ENCODE data around the gene EFHC1.
"Not testable (repeated sequence)": the region's sequence is repeated elsewhere in the genome, so short reads cannot be mapped to it uniquely, and the experiment has no call there.

EFHC1 gene

DNA sequence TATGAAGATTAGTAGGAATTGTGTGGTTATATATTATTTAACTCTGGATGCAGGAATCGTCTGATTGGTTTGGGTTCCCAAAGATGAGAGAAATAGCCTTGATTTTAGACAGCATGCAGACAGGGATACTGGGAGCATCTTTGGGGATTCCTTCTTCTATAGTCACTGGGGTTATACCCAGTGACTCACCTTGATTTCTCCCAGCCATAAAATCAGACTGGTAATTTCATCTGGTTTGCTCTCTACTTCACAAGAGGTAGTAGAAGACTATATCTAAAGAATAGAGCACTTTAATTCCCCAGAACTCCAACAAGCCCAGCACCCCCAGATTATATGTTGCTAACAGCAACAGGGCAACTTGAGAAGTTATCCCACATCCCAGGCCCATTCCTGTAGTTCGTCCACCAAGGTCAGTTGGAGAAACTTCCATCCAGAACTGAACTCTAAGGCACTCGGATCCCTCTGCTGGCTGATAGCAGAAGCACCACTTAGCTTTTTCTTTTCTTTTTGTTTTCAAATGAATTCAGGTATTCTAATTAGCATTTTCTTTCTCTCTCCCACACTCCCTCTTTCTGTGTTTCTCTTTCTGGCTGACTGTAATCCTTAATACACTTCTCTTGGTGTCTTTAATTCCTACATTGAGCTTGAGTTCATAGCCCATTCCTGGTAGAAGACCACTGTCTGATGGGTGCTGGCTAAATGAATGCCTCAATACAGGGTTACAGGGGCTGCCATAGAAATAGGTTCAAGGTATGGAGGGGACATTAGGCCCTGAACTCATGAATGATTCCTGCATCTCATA is 20.4 kb upstream of the EFHC1 start:
- no peak for DNase-seq (ENCODE audit: low read depth)

DNA sequence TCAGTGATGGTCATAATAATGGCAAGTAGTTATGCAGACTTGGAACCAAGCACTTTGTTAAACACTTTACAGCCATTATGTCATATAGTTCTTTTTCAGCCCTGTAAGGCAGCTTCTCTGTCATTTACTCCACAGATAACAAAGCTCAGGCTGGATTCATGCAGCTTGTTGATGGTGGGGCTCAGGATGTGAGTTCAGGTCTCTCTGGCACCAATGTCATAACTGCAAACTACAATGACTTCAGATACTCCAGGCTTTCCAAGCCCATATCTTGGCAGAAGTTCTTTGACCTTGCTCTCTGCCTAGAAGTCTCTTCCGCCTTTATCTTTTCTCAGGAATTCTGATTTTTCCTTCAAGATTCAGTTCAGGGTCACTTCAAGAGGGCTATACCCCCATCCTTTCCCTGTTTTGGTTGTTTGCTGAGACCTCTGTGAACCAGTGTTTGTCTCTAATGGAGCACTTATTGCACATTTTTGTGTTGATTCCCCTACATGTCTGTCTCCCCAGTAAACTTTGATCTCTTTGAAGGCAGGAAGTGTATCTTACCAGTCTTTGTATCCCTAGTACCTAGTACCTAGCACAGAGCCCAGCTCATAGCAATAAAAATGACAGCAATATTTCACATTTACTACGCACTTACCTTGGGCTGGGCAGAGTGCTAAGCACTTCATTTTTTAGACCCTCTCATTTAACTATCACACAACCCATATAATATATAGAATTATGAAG is 19.7 kb upstream of the EFHC1 start:
- DNase-seq (ENCODE audit: low read depth) = no peak

GRCh38 chr6:52403086-52403485 is 17.1 kb upstream of the EFHC1 start:
- DNase-seq (ENCODE audit: low read depth) = no peak

- DNase-seq (ENCODE audit: low read depth) = no peak
Measured at GRCh38 chr6:52403627-52404026, 16.5 kb upstream of the EFHC1 start.

GRCh38 chr6:52405243-52405642 is 14.9 kb upstream of the EFHC1 start:
- no peak for DNase-seq (ENCODE audit: low read depth)

- no peak for DNase-seq (ENCODE audit: low read depth)
Measured at GRCh38 chr6:52407467-52407866, 12.7 kb upstream of the EFHC1 start.

DNA sequence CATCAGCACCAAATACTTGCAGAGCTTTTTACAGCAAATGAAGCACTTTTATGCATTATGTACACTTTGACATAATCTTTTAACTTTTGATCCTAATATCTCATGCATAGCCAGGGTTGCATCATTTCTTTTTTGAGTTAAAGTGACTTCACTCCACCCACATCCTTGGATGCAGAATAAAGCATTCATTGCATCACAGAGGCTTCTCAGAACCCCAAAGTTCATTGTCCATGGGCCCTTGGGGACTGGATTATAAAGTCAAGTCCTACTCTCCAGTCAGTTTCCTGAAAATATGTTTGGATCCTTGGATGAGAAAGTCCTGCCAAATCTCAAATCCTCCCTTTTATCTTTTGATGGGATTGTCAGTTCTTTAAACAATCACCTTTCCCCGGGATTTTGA is 10.6 kb upstream of the EFHC1 start:
- DNase-seq (ENCODE audit: low read depth) = no peak

DNA sequence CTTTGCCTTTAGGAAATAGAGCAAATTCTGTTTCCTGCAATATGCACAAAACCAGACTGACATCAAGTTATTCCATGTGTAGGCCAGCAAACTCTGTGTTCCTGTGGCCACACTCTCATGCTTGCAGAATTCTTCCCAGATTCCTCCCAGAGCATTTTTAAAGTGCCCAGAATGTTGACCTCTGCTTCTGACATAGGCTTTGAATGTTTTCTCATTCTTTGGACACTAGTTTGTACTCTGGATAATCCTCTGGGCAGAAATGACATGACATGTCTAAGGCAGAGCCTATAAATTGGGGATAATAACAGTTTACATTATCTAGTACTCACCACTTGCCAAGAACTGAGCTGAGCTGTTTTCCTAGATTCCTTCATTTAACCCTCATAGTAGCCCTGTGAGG is 9.2 kb upstream of the EFHC1 start:
- DNase-seq (ENCODE audit: low read depth) = no peak

- no peak for DNase-seq (ENCODE audit: low read depth)
Measured at GRCh38 chr6:52411911-52412310, 8.2 kb upstream of the EFHC1 start.

GRCh38 chr6:52415333-52415732 is 4.8 kb upstream of the EFHC1 start:
- no peak for DNase-seq (ENCODE audit: low read depth)

- DNase-seq (ENCODE audit: low read depth) = no peak
Measured at GRCh38 chr6:52415917-52416628, 4.1 kb upstream of the EFHC1 start.

DNA sequence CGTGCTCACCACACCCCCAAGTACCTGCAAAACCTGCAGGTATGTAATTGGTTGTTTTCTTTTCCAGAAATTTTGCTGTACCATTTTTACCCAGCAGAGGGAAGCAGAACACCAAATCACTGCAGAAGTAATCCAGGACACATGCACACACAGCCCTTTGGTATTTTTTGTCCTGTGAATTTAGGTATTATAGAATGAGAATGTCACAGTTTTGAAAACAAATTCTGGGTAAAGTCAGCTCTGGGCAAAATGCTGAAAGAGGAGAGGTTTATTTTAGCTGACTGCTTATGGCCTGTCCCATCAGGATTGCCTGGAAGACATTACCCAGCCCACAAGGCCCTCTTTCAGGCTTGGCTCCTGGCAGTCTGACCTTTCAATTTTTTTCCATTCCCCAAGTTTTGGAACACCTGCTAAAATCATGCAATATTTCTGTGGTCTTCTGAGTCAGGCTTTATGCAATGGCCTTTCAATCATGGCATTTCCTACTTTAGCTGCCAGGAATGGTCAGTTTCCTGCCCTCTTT is 3.5 kb upstream of the EFHC1 start:
- no peak for DNase-seq (ENCODE audit: low read depth)

DNA sequence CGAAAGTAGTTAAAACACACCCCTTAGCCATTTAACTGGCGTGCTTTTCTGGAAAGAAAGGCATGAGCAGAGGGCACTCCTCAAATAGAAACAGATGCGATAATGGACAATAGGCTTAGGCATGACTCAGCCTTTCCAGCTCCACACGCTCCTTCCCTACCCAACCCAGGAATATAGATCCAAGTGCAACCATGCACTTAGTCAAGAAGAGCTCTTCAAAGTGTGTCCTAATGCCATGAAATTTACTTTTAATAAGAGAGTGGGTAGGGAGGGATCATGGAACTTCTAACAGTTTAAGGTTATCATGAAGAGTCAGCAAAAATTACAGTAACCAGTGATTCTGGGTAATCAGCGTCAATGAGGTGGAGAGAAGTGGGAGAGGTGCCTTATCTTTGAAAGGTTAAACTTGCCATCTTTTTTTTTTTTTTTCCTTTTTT is 2.4 kb upstream of the EFHC1 start:
- DNase-seq (ENCODE audit: low read depth) = no peak

- DNase-seq (ENCODE audit: low read depth) = no peak
Measured at GRCh38 chr6:52418606-52419005, 1.5 kb upstream of the EFHC1 start.

- DNase-seq (ENCODE audit: low read depth) = no peak
Measured at GRCh38 chr6:52420668-52421358, 671 bp downstream of the EFHC1 start.

DNA sequence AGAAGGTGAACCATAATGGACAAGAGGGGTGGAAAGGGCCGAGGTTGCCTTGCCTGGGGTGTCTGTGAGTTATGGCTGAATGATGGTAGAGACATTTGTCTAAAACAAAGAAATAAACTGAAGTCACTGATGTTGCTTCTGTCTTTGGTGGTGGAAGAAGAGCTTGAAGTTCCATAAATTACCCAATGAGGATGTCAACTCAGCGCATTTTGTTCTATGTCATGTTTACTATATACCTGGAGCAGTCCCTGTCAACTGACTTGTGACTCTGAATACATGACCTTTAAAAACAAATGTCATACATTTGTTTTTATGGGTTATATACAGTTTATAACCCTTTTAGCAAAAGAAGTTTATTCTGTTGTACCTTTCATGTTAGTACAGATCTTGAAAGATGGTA is 2.0 kb downstream of the EFHC1 start:
- DNase-seq (ENCODE audit: low read depth) = no peak

- no peak for DNase-seq (ENCODE audit: low read depth)
Measured at GRCh38 chr6:52423448-52423847, 3.3 kb downstream of the EFHC1 start.

DNA sequence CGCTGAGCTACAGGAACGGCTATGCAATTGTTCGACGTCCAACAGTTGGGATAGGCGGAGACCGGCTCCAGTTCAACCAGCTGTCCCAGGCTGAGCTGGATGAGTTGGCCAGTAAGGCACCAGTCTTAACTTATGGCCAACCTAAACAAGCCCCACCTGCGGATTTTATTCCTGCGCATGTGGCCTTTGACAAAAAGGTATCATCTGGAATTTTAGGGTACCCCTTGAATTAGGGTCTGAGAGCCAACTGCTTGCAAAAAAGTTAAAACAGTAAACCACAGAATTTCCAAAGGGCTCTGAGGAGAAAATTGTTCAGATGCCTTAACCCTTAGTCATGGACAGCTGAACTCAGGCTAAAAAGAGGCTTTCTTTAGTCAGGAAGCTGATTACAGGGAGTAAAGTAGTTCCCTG is 3.8 kb downstream of the EFHC1 start:
- DNase-seq (ENCODE audit: low read depth) = no peak

- no peak for DNase-seq (ENCODE audit: low read depth)
Measured at GRCh38 chr6:52424513-52424912, 4.4 kb downstream of the EFHC1 start.

DNA sequence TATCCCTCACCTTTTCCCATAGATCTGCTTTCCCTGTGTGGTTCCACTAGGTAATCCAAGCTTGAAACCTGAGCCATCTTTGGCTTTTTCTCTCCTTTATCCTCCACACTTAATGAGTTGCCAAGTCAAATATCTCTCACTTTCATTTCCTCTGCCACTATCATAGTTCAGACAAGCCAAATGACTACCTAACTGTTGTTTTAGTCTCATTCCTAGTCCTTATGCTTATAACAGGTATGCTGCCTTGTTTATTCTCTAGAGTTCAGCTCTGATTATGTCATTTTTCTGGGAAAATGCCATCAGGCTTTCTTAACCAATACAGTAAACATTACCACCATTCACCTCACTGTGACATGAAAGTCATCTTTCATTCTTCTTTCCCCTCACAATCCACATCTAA is 6.5 kb downstream of the EFHC1 start:
- DNase-seq (ENCODE audit: low read depth) = no peak

DNA sequence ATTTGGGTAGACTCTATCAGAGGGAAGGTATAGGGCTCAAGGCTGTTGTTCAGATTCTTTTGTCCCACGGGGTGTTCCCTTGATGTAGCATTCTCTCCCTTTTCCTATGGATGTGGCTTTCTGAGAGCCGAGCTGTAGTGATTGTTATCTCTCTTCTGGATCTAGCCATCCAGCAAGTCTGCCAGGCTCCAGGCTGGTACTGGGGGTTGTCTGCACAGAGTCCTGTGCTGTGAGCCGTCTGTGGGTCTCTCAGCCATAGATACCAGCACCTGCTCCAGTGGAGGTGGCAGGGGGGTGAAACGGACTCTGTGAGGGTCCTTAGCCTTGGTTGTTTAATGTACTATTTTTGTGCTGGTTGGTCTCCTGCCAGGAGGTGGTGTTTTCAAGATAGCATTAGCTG is 13.2 kb downstream of the EFHC1 start:
- not testable (repeated sequence) for DNase-seq (ENCODE audit: low read depth)

DNA sequence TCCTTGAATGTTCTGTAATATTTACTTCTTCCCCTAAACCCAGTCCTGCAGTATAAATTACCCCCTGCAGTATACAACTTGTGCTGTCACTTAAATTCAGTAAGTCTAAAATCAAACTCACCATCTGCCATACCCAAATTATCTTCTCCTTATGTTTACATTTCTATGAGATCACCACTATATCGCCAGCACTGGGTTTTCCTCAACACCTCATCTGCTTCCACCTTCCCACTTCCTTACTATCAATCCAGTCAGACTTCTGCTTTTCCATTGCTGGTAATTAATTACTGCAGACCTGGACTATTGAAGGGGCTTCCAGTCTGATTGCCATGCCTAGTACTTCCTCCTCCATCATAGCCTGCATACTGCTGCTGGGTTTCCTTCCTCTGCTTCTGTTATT is 15.2 kb downstream of the EFHC1 start:
- no peak for DNase-seq (ENCODE audit: low read depth)
